Neural cell (in vitro differentiated cells): ENCODE measurements around the gene EID1.

Experiments used
- CTCF ChIP-seq: fragments of 450-650 bp; IDR thresholded peaks from 2 replicates; pipeline ENCODE4 v1.5.1; 2014; ENCODE audit warnings: antibody characterized with exemption, mild to moderate bottlenecking, moderate library complexity; ENCODE audit not compliant: poor library complexity, severe bottlenecking
- EP300 ChIP-seq: fragments of 450-650 bp; conservative IDR thresholded peaks from 2 replicates; pipeline ENCODE4 v1.6.1; 2014; ENCODE audit warnings: antibody characterized with exemption, mild to moderate bottlenecking, moderate library complexity; ENCODE audit not compliant: poor library complexity, severe bottlenecking
- EZH2 ChIP-seq: fragments of 200-600, 300-800 bp; shearing (Covaris generic), sonication (generic); IDR thresholded peaks from 2 replicates; pipeline ENCODE4 v1.6.1; 2014; ENCODE audit warnings: antibody characterized with exemption, low read length, borderline replicate concordance, mild to moderate bottlenecking; ENCODE audit not compliant: insufficient read depth, poor library complexity, severe bottlenecking
- POLR2AphosphoS5 ChIP-seq: IDR thresholded peaks from 2 replicates; pipeline ENCODE4 v1.6.1; 2012
- RAD21 ChIP-seq: fragments of 450-650 bp; conservative IDR thresholded peaks from 2 replicates; pipeline ENCODE4 v1.6.1; 2014; ENCODE audit warnings: antibody characterized with exemption, mild to moderate bottlenecking, moderate library complexity
- SMC3 ChIP-seq: fragments of 450-650 bp; conservative IDR thresholded peaks from 2 replicates; pipeline ENCODE4 v1.6.1; 2014; ENCODE audit warnings: antibody characterized with exemption, mild to moderate bottlenecking, moderate library complexity; ENCODE audit not compliant: poor library complexity
- TAF1 ChIP-seq: IDR thresholded peaks from 2 replicates; pipeline ENCODE4 v1.6.1; 2012; ENCODE audit warnings: low read depth
- TF ChIP-seq, protein P1 (sequence below): IDR thresholded peaks from 2 replicates; pipeline ENCODE4 v1.6.1; 2012; ENCODE audit warnings: borderline replicate concordance

- no peak for TF ChIP-seq CTCF
- TF ChIP-seq POLR2AphosphoS5: no peak
- no peak for TF ChIP-seq EZH2
- no peak for TF ChIP-seq TAF1
- TF ChIP-seq, protein P1, sequence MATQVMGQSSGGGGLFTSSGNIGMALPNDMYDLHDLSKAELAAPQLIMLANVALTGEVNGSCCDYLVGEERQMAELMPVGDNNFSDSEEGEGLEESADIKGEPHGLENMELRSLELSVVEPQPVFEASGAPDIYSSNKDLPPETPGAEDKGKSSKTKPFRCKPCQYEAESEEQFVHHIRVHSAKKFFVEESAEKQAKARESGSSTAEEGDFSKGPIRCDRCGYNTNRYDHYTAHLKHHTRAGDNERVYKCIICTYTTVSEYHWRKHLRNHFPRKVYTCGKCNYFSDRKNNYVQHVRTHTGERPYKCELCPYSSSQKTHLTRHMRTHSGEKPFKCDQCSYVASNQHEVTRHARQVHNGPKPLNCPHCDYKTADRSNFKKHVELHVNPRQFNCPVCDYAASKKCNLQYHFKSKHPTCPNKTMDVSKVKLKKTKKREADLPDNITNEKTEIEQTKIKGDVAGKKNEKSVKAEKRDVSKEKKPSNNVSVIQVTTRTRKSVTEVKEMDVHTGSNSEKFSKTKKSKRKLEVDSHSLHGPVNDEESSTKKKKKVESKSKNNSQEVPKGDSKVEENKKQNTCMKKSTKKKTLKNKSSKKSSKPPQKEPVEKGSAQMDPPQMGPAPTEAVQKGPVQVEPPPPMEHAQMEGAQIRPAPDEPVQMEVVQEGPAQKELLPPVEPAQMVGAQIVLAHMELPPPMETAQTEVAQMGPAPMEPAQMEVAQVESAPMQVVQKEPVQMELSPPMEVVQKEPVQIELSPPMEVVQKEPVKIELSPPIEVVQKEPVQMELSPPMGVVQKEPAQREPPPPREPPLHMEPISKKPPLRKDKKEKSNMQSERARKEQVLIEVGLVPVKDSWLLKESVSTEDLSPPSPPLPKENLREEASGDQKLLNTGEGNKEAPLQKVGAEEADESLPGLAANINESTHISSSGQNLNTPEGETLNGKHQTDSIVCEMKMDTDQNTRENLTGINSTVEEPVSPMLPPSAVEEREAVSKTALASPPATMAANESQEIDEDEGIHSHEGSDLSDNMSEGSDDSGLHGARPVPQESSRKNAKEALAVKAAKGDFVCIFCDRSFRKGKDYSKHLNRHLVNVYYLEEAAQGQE: no peak
- TF ChIP-seq SMC3: no peak
- no peak for TF ChIP-seq EP300
- no peak for TF ChIP-seq RAD21
Observed at GRCh38 chr15:48890375-48890972, 12.5 kb downstream of the EID1 start.
